GM21723 (cell line): ENCODE results near the gene HHIPL2.
"Not testable (repeated sequence)": the region's sequence is repeated elsewhere in the genome, so short reads cannot be mapped to it uniquely, and the experiment has no call there.

Experiments used
- ATAC-seq: cut with Tn5 transposase; IDR thresholded peaks from one replicate; pipeline ENCODE4 v1.9.1; 2021; ENCODE audit warnings: mild to moderate bottlenecking, moderate library complexity; ENCODE audit not compliant: unreplicated experiment

HHIPL2 gene

DNA sequence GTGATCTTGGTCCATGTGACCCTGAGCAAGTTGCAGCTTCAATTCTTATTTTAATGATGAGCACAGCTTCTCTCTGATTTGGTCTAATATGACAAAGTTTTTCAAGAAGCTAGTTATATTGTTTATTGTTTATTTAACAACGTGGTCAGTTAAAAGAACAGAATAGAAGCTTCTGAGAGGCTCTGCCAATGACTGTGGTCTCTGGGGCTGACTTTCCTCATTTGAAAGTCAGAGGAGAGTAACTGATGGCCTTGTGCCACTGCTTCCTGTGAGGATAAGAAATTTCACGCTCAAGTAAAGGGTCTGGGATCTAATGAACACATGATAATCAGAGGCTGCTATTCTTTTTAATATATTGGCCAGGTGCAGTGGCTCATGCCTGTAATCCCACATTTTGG is 7.3 kb downstream of the HHIPL2 start:
- ATAC-seq = no peak

DNA sequence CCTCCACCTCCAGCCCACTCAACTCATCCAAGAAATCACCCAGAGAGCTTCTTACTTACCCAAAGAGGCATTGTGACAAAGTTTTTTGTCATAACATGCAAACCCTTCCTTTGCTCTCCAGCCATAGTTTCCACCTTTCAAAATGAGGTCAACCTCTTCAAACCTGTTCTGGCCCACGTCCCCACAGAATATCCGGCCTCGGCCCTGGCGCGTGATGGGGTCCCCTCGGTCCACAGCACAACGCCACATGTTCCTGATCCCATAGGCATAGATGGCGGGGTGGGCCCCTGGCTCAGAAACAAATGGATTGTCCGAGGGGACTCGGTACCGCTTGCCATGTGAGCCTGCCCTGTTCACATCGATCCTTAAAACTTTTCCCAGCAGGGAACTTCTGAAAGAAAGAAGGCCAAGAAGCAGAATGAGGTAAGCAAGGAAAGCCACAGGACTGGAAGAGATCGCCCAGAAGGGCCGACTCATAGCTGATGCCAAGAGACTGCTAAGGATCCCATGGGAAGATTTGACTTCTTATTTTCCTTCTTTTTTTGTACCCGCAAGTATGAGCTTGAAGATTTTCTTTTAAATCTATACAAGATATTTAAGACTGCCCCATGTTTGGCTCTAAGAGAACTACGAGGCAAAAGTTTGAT is 7.8 kb downstream of the HHIPL2 start:
- ATAC-seq = no peak

DNA sequence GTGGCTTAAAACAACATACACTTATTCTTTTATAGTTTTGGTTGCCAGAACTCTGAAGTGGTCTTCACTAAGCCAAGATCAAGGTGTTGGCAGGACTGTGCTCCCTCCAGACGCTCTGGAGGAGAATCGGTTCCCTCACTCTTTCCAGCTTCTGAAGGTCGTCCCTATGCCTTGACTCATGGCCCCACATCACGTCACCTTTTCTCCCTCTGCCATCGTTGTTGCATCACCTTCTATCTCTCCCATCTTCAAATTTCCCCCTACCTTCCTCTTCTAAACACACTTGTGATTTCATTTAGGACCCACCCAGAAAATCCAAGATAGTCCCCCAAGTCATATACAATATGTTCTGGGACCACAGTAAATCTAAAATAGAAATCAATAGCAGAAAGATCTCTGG is 12.4 kb downstream of the HHIPL2 start:
- no peak for ATAC-seq

DNA sequence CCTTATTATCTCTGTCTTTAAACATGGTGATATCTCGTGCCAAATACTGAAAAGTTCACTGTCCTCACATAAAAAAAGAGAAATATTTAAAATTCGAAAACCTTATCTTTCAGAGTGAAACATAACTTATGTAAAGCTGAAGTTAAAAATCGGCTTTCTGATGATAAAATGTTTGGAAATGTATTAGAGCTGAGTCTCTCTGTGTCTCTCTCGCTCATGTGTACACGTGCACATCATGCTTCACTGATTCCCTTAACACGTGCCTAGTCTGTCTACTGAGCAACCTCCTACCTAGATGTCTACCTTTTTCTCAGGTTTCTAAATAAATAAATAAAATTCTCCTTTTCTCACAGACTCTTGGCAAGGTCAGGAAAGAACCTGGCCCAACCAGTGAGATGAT is 17.1 kb downstream of the HHIPL2 start:
- ATAC-seq = no peak

DNA sequence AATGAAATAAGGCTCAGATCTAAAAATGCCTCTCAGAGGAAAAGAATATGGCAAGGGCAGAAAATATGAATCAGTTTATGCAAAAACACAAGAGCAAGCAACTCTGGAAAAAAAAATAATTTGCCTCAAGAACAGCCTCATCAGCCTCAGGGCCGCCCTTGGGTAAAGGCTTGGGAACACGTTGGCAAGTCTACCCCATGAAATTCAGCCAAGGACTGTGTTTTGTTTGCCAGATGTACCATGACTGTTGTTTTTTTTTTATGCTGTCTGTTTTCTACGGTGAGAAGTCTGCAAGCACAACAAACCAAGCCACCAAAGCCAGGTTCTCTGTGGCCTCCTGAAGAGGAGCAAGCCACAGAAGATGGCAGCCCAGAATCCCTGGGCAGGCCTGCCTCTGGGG is 18.0 kb downstream of the HHIPL2 start:
- ATAC-seq = no peak

DNA sequence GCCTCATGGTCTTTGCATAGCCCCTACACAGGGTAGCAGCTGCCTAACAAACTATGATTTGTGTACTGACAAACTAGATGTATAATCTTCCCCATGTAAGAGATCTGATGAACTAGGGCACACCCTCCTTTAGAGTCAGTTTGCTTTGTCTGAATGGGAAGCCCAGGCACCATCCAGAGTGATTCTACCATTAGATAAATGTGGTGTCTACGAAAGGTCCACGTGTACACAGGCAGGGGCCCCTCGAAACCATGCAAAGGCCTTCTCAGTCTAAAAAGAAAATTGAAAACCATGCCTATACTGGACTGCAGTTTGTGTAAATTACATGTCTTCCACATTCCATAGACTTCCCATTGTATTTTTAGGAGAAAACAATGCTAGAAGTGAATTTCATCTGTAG is 18.7 kb downstream of the HHIPL2 start:
- ATAC-seq = no peak

DNA sequence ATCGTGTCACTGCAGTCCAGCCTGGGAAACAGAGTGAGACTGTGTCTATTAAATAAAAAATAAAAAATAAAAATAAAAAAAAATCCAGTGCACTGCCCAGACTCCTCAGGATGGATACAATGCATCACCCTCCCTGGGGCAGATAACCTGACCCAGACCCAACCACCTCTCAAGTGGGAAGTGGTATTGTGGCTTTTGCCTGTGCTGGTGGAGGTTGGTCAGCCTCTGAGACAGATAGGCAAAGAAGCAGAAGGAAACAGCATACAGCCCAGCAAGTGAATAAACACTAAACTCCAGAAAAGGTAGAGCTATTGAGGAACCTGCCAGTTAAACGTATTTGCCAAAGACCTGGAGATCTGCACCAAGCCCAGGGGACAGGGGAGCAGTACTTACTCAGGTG is 22.0 kb downstream of the HHIPL2 start:
- no peak for ATAC-seq

DNA sequence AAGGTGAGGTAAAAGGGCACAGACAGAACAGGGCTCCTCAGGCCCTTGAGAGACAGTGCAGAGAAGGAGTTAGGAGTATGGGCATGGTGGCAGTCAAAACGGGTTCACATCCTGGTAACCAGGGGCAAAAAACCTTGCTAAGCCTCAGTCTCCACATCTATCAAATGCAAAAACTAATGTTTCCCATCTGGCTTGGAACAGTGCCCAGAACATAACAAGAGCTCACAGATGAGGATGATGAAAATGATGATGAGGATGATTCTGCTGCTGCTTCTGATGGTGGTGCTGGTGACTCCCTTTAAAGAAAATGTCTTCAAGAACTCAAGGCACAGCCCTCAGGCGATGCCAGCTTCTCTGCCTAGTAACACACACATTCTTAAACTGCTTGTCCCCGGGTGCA is 24.1 kb downstream of the HHIPL2 start:
- ATAC-seq = no peak

DNA sequence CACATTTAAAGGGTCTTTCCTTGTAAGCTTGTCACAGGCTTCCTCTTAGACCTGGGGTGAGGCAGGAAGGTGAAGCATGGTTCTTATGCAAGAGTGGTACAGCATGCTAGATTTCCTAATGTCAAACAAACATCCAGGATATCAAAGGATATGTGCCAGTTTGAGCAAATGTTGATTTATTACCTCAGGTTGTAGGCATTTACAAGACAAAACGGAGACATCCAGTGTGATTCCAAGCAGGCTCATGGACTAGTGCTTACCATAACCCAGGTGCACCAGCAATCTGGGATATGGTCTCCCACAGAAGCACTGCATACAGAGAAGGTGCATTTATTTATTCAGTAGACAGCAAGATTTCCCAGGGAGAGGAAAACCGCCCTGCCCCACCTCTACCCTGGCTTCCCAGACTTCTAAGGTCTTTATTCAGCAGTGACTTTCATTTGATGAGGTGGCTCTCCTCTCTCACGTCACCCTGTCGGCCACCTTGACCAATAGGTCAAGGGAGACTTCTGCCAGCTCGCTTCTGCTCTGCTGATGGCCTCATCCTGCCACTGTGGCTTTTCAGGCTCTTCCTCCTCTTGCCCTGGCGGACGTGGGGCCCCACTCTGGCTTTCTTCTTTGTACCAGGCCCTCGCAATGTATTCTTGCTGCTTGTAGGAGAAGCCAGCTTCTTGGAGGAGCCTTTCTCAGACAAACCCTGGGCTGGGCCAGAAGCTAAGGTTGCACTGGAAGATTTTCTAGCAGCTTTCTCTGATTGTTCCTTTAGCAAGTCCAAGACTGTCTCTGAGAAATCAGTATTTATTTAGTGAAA is 25.6 kb downstream of the HHIPL2 start:
- ATAC-seq = no peak

DNA sequence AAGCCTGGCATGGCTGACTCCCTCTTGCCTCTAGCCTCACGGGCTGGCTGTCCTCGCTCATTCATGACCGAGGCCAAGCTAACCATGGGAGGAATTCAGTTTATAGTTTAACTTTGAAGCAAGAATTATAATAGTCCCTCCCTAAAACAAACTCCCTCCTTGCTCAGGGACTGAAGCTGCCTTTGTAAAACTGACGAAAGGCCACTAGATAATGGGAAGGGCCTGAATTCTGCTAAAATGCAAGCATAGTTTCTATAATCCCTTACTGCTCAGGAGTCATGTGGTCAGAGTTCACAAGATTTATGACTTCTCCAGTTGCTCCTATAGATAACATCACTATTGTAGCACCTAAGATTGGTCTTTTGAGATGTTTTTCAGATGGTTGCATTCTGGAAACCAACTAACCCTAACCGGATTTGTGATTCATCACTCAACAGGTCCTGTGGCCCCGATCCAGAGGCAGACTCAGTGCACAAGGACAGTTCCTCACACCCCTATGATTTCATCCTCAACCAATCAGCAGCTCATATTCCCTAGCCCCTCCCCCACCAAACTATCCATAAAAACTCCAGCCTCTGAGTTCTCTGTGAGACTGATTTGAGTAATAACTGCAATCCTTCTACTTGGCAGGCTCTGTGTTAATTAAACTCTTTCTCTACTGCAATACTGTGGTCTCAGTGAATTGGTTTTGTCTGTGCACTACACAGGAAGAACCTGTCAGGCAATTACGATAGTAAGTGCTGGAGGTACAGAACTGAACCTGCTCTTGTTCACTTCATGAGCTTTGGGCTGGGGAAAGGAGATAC is 26.4 kb downstream of the HHIPL2 start:
- ATAC-seq = no peak

DNA sequence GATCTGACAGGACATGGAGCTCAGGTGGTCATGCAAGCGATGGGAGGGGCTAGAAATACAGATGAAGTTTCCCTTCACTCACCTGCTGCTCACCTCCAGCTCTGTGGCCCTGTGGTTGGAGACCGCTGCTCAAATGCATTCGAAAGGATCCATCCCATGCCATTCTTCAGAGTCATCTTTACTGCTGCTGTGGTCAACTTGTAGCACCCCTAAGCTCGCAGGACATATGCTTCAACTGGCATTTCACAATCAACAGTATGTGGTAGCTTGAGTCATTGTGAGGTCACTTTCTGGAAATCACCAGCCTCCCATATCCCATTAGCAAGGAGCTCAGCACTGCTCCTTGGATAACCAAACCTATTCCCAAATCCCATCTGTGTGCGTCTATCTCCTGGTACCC is 58.4 kb downstream of the HHIPL2 start:
- not testable (repeated sequence) for ATAC-seq

DNA sequence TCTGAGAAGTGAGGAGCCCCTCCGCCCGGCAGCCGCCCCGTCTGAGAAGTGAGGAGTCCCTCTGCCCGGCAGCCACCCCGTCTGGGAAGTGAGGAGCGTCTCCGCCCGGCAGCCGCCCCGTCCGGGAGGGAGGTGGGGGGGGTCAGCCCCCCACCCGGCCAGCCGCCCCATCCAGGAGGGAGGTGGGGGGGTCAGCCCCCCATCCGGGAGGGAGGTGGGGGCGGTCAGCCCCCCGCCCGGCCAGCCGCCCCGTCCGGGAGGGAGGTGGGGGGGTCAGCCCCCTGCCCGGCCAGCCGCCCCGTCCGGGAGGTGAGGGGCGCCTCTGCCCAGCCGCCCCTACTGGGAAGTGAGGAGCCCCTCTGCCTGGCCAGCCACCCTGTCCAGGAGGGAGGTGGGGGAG is 60.1 kb downstream of the HHIPL2 start:
- not testable (repeated sequence) for ATAC-seq

DNA sequence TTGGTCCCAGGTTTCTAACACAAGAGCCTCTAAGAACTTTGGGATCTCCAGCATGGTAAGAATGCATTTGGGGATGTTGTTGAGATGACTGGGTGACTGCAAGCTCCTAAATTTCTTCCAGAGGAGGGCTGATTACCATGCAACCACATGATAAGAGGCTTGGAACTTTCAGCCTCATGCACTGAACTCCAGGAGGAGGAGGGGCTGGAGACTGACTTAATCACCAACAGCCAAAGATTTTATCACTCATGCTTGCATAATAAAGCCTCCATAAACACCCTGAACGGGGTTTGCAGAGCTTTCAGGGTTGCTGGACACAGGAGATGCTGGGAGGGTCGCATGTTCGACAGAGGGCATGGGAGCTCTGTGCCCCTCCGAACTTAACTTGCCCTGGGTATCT is 63.9 kb downstream of the HHIPL2 start:
- ATAC-seq = not testable (repeated sequence)

DNA sequence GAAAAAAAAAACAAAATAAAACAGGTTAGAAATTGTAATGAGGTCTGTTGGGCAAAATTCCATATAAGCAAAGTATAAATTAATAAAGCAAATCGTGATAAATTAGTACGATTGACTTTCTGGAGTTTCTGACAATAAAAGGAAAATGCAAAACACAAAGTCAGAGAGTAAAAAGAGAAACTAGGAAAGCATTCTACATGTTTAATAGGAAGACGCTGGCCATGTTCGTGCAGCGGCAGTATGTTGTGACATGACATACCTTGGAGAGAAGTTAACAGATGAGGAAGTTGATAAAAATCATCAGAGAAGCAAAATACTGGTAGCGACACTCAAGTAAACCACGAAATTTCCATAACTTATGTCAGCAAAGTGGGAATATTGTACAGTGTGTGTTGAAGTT is 68.3 kb downstream of the HHIPL2 start:
- not testable (repeated sequence) for ATAC-seq

DNA sequence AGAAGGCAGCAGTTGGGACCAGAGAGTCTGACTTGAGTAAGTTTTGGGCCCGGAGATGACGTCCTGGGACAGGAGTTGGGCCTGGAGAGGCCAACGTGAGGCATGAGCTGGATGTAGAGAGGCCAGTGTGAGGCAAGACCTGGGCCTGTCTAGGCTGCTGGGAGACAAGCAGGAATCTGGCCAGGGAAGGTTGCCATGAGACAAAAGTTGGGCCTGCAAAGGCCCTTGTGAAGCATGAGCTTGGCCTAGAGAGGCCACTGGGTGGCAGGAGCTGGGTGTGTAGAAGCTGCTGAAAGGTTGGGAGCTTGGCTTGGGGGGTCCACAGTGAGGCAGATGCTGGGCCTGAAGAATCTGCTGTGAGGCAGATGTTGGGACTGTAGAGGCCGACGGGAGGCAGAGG is 71.5 kb downstream of the HHIPL2 start:
- not testable (repeated sequence) for ATAC-seq

DNA sequence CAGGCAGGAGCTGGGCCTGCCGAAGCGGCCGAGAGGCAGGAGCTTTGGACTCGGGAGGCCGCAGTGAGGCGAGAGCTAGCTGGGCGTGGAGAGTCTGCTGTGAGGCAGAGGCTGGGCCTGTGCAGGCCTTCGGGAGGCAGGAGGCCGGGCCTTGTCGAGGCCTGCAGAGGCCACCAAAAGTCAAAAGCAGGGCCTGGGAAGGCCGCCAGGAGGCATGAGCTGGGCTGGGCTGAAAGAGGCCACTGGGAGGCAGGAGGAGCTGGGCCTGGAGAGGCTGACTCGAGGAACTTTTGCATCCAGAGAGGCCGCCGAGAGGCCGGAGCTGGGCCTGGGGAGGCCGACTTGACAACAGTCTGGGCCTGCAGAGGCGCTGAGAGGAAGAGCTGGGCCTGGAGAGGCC is 74.2 kb downstream of the HHIPL2 start:
- ATAC-seq = not testable (repeated sequence)

DNA sequence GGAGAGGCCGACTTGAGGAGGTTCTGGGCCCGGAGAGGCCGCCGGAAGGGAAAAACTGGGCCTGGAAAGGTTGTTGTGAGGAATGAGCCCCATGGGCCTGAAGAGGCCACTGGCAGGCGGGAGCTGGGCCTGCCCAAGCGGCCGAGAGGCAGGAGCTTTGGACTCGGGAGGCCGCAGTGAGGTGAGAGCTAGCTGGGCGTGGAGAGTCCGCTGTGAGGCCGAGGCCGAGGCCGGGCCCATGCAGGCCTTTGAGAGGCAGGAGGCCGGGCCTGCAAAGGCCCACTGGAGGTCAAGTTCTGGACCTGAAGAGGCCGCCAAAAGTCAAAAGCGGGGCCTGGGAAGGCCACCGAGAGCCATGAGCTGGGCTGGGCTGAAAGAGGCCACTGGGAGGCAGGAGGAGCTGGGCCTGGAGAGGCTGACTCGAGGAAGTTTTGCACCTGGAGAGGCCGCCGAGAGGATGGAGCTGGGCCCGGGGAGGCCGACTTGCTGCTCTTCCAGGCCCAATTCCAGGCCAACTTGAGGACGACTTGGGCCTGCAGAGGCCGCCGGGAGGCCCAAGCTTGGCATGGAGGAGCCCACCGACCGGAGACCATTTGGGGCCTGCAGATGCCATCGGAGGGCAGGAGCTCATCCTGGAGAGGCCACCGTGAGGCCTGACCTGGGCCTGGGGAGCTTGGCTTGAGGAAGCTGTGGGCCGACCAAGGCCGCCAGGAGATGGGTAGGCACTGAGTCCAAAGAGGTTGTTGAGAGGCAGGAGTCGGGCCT is 74.9 kb downstream of the HHIPL2 start:
- ATAC-seq = not testable (repeated sequence)
